ENCODE data around the gene PIAS1. TPM values are rescaled to one million over a fixed set of nuclear protein-coding genes. Genes with fewer than 3 reads are reported as not detected.

Gene PIAS1
- total and polyA plus RNA-seq, 9 of the 15 experiments (the other 6 are each of a cell fraction or from before 2014, with no cell fraction given), result 18.0 to 59.1 (median 28.5) TPM

- TF ChIP-seq ZNF583 (CRISPR knock-in tag; IDR thresholded peaks at IDR 0.05) (peak; percentile 96; the same call in 1 of the 2 replicates), HOMEZ (CRISPR knock-in tag; IDR thresholded peaks at IDR 0.05) (peak; percentile 91), PTBP1 (IDR thresholded peaks at IDR 0.05; ENCODE audit: low read depth, low read length) (no peak), EP300 (IDR thresholded peaks at IDR 0.05; ENCODE audit: low read length) (peak; percentile 72; the same call in 1 of the 2 replicates), BRD4 (IDR thresholded peaks at IDR 0.05) (no peak), TCF7L2 (IDR thresholded peaks at IDR 0.05; ENCODE audit: low read depth, low read length) (no peak), ZBTB5 (IDR thresholded peaks at IDR 0.05) (no peak), PHF20 (IDR thresholded peaks at IDR 0.05; ENCODE audit: partially characterized antibody) (no peak), SRSF3 (IDR thresholded peaks at IDR 0.05; ENCODE audit: insufficient read depth, low read length) (no peak), ZNF175 (CRISPR knock-in tag; IDR thresholded peaks at IDR 0.05; ENCODE audit: low read depth) (peak; percentile 94), MEF2A (IDR thresholded peaks at IDR 0.05; ENCODE audit: control insufficient read depth, low read depth, low read length) (no peak), CREB3 (tag; conservative IDR thresholded peaks at IDR 0.05; ENCODE audit: low read depth) (peak; percentile 95), NR3C1 (CRISPR knock-in tag; IDR thresholded peaks at IDR 0.05) (no peak), TAL1 (IDR thresholded peaks at IDR 0.05) (no peak), ZNF253 (CRISPR knock-in tag; conservative IDR thresholded peaks at IDR 0.05) (no peak), BHLHE40 (IDR thresholded peaks at IDR 0.05; ENCODE audit: low read length) (no peak), IFI16 (CRISPR knock-in tag; IDR thresholded peaks at IDR 0.05) (no peak), MYNN (IDR thresholded peaks at IDR 0.05) (no peak), MYNN (CRISPR knock-in tag; IDR thresholded peaks at IDR 0.05) (no peak)
- TF ChIP-seq, protein P1, sequence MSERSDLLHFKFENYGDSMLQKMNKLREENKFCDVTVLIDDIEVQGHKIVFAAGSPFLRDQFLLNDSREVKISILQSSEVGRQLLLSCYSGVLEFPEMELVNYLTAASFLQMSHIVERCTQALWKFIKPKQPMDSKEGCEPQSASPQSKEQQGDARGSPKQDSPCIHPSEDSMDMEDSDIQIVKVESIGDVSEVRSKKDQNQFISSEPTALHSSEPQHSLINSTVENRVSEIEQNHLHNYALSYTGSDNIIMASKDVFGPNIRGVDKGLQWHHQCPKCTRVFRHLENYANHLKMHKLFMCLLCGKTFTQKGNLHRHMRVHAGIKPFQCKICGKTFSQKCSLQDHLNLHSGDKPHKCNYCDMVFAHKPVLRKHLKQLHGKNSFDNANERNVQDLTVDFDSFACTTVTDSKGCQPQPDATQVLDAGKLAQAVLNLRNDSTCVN (CRISPR knock-in tag; IDR thresholded peaks at IDR 0.05), result 0 out of 2 replicates have a peak, but pooled peaks have one; percentile 28
- TF ChIP-seq, protein P2, sequence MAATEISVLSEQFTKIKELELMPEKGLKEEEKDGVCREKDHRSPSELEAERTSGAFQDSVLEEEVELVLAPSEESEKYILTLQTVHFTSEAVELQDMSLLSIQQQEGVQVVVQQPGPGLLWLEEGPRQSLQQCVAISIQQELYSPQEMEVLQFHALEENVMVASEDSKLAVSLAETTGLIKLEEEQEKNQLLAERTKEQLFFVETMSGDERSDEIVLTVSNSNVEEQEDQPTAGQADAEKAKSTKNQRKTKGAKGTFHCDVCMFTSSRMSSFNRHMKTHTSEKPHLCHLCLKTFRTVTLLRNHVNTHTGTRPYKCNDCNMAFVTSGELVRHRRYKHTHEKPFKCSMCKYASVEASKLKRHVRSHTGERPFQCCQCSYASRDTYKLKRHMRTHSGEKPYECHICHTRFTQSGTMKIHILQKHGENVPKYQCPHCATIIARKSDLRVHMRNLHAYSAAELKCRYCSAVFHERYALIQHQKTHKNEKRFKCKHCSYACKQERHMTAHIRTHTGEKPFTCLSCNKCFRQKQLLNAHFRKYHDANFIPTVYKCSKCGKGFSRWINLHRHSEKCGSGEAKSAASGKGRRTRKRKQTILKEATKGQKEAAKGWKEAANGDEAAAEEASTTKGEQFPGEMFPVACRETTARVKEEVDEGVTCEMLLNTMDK (IDR thresholded peaks at IDR 0.05; ENCODE audit: borderline replicate concordance, insufficient read depth, low read depth, low read length, poor library complexity, severe bottlenecking), result no peak
Observed at GRCh38 chr15:68023307-68024101, 30.6 kb upstream of the PIAS1 start (continued).

Data from K562 (cell line).